GM23338 (cell line): ENCODE data around the gene RNLS.

Source experiments
- EZH2 ChIP-seq: fragments of 200-600 bp; sonication (generic); IDR thresholded peaks from one replicate; pipeline ENCODE4 v1.8.0; 2017; ENCODE audit warnings: antibody characterized with exemption, mild to moderate bottlenecking, low read depth; ENCODE audit not compliant: unreplicated experiment
- EZH2phosphoT487 ChIP-seq: fragments of 200-600 bp; sonication (generic); IDR thresholded peaks from one replicate; pipeline ENCODE4 v1.8.1; 2018; ENCODE audit warnings: antibody characterized with exemption; ENCODE audit not compliant: unreplicated experiment
- POLR2AphosphoS5 ChIP-seq: IDR thresholded peaks from 2 replicates; pipeline ENCODE4 v1.6.1; 2016; ENCODE audit warnings: antibody characterized with exemption, low read depth
- STAT1 ChIP-seq: IDR thresholded peaks from one replicate; pipeline ENCODE4 v1.6.1; 2016; ENCODE audit warnings: antibody characterized with exemption; ENCODE audit not compliant: unreplicated experiment
- TF ChIP-seq, protein P1 (sequence below): IDR thresholded peaks from one replicate; pipeline ENCODE4 v1.6.1; 2018; ENCODE audit warnings: antibody characterized with exemption; ENCODE audit not compliant: unreplicated experiment
- TF ChIP-seq, protein P2 (sequence below), 2 experiments: fragments of 200-600 bp in 1 of 2; sonication (generic) in 1 of 2; conservative IDR thresholded peaks; 2 replicates each; pipeline versions ENCODE4 v1.5.1 to v1.6.1; 2016 to 2017; ENCODE audit warnings: antibody characterized with exemption in 2 of 2, low read depth in 2 of 2, mild to moderate bottlenecking in 2 of 2, moderate library complexity in 1 of 2

DNA sequence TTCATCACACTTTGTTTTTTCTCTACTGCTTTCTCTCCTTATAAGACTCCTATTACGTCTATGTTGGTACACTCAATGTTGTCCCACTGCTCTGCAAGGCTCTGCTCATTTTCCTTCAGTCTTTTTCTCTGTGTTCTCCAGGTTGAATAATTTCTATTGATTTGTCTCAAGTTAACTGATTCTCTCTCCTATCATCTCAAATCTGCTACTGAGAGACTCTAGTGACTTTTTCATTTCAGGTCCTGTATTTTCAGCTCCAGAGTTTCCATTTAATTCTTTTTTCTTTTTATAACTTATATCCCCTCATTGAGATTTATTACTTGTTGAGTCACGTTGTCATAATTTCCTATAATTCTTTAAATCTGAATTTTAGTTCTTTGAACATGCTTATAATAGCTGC, 100.9 kb downstream of the RNLS start:
- TF ChIP-seq, protein P1, sequence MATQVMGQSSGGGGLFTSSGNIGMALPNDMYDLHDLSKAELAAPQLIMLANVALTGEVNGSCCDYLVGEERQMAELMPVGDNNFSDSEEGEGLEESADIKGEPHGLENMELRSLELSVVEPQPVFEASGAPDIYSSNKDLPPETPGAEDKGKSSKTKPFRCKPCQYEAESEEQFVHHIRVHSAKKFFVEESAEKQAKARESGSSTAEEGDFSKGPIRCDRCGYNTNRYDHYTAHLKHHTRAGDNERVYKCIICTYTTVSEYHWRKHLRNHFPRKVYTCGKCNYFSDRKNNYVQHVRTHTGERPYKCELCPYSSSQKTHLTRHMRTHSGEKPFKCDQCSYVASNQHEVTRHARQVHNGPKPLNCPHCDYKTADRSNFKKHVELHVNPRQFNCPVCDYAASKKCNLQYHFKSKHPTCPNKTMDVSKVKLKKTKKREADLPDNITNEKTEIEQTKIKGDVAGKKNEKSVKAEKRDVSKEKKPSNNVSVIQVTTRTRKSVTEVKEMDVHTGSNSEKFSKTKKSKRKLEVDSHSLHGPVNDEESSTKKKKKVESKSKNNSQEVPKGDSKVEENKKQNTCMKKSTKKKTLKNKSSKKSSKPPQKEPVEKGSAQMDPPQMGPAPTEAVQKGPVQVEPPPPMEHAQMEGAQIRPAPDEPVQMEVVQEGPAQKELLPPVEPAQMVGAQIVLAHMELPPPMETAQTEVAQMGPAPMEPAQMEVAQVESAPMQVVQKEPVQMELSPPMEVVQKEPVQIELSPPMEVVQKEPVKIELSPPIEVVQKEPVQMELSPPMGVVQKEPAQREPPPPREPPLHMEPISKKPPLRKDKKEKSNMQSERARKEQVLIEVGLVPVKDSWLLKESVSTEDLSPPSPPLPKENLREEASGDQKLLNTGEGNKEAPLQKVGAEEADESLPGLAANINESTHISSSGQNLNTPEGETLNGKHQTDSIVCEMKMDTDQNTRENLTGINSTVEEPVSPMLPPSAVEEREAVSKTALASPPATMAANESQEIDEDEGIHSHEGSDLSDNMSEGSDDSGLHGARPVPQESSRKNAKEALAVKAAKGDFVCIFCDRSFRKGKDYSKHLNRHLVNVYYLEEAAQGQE = no peak
- TF ChIP-seq, protein P2, sequence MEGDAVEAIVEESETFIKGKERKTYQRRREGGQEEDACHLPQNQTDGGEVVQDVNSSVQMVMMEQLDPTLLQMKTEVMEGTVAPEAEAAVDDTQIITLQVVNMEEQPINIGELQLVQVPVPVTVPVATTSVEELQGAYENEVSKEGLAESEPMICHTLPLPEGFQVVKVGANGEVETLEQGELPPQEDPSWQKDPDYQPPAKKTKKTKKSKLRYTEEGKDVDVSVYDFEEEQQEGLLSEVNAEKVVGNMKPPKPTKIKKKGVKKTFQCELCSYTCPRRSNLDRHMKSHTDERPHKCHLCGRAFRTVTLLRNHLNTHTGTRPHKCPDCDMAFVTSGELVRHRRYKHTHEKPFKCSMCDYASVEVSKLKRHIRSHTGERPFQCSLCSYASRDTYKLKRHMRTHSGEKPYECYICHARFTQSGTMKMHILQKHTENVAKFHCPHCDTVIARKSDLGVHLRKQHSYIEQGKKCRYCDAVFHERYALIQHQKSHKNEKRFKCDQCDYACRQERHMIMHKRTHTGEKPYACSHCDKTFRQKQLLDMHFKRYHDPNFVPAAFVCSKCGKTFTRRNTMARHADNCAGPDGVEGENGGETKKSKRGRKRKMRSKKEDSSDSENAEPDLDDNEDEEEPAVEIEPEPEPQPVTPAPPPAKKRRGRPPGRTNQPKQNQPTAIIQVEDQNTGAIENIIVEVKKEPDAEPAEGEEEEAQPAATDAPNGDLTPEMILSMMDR (conservative IDR thresholded peaks at IDR 0.05; ENCODE audit: low read depth in 2 of 2) = no peak
- TF ChIP-seq EZH2phosphoT487 (no peak), POLR2AphosphoS5 (no peak), STAT1 (no peak), EZH2 (no peak)
